Subcutaneous abdominal adipose tissue (tissue), 5 donors: Measurements from ENCODE around the gene MYOCOS.
"Not testable (repeated sequence)": the region's sequence is repeated elsewhere in the genome, so short reads cannot be mapped to it uniquely, and the experiment has no call there.

ENCODE experiments used
- H3K27ac ChIP-seq: one replicate; pipeline ENCODE4 v1.7.0; 2013; ENCODE audit warnings: low read depth, mild to moderate bottlenecking, inconsistent platforms, low read length, moderate library complexity
- H3K27me3 ChIP-seq, 5 donors: one replicate each; pipeline ENCODE4 v1.7.0; 2013; ENCODE audit warnings: low read length in 5 of 5, inconsistent platforms in 1 of 5; ENCODE audit not compliant: control insufficient read depth in 5 of 5, insufficient read depth in 4 of 5
- H3K36me3 ChIP-seq, 5 donors: one replicate each; pipeline ENCODE4 v1.7.0; 2013; ENCODE audit warnings: low read length in 5 of 5; ENCODE audit not compliant: control insufficient read depth in 5 of 5, insufficient read depth in 5 of 5
- H3K4me1 ChIP-seq, 5 donors: one replicate each; pipeline ENCODE4 v1.7.0; 2013; ENCODE audit warnings: low read length in 5 of 5, mild to moderate bottlenecking in 3 of 5, moderate library complexity in 1 of 5; ENCODE audit not compliant: control insufficient read depth in 5 of 5, insufficient read depth in 5 of 5
- H3K4me3 ChIP-seq, 5 donors: one replicate each; pipeline ENCODE4 v1.7.0; 2013; ENCODE audit warnings: low read length in 5 of 5, low read depth in 1 of 5
- H3K9ac ChIP-seq, 5 donors: one replicate each; pipeline ENCODE4 v1.7.0; 2013; ENCODE audit warnings: low read length in 5 of 5, mild to moderate bottlenecking in 4 of 5, moderate library complexity in 3 of 5
- H3K9me3 ChIP-seq, 5 donors: one replicate each; pipeline ENCODE4 v1.7.0; 2013; ENCODE audit warnings: low read length in 5 of 5; ENCODE audit not compliant: control insufficient read depth in 5 of 5
- donor health status: healthy.
- donor health status: healthy.
- donor health status: healthy.
- donor health status: healthy.
- donor health status: healthy.

Gene MYOCOS

DNA sequence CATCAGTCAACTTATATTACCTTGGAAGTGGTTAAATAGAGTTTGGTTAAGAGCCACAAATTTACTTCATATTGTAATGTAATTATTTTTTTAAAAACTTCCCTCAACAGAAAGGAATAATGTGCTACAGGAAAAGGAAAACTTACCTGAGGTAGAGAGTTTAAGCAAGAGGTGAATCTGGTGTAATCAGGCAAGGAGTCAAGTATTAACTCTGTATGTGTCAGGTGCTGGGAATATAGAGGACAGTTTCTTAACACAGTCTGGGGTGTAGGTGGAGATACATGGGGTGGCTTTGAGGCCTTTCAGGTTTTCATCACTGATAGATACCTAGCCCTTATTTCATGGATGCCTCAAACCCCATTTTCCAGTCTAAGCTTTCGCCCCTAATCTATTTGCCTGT is 25.9 kb upstream of the MYOCOS start:
- H3K4me1 ChIP-seq: no peaks in the 10 kb centered on the region
- H3K4me3 ChIP-seq: no peak overlapping the region
- no peaks in the 10 kb centered on the region for H3K9me3 ChIP-seq
- no peak overlapping the region for H3K27ac ChIP-seq
- no peak overlapping the region for H3K9ac ChIP-seq
- H3K36me3 ChIP-seq: peaks cover 16 to 25% (median 24%) of the 10 kb centered on the region in 5 donors
- no peaks in the 10 kb centered on the region for H3K27me3 ChIP-seq

DNA sequence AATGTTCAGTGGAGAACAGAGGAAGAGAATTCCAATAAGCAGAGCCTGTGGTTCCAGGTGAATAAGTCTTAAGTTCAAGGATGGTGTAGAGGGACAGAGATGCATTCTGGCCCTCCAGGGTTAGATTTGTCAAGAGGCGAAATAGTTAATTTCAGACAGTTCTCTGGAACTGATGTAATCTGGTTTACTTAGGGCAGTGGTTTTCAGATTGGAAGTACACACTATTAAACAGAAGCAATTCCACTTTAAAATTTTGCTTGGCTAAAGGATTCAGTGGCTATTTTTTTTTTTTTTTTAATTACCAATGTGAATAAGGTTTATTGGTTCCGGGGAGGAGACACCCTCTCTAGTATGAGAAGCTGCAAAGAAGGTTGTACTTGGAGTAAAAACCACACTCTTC is 25.3 kb upstream of the MYOCOS start:
- H3K9ac ChIP-seq: no peak overlapping the region
- no peak overlapping the region for H3K4me3 ChIP-seq
- no peak overlapping the region for H3K27ac ChIP-seq
- no peaks in the 10 kb centered on the region for H3K27me3 ChIP-seq
- no peaks in the 10 kb centered on the region for H3K9me3 ChIP-seq
- H3K36me3 ChIP-seq: peaks cover 10 to 19% (median 18%) of the 10 kb centered on the region in 5 donors
- no peaks in the 10 kb centered on the region for H3K4me1 ChIP-seq

DNA sequence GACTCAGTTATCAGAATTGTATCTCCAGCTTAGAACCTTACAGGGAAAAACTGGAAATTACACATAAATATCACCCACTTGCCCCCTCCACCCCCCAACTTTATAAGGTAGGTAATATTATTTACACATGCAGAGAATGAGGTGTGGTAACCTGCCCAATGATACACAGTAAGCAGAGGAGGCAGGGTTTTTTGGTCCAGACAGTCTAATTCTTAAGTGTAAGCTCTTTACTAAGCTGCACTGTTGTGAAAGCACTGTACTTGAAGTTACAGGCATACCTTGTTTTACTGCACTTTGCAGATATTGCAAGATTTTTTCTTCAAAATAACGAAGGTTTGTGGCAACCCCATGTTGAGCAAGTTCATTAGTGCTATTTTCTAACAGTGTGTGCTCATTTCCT is 24.8 kb upstream of the MYOCOS start:
- H3K9me3 ChIP-seq: no peaks in the 10 kb centered on the region
- H3K9ac ChIP-seq: no peak overlapping the region
- no peaks in the 10 kb centered on the region for H3K4me1 ChIP-seq
- H3K36me3 ChIP-seq: peaks cover 5 to 14% (median 13%) of the 10 kb centered on the region in 5 donors
- no peak overlapping the region for H3K4me3 ChIP-seq
- no peaks in the 10 kb centered on the region for H3K27me3 ChIP-seq
- H3K27ac ChIP-seq: no peak overlapping the region

DNA sequence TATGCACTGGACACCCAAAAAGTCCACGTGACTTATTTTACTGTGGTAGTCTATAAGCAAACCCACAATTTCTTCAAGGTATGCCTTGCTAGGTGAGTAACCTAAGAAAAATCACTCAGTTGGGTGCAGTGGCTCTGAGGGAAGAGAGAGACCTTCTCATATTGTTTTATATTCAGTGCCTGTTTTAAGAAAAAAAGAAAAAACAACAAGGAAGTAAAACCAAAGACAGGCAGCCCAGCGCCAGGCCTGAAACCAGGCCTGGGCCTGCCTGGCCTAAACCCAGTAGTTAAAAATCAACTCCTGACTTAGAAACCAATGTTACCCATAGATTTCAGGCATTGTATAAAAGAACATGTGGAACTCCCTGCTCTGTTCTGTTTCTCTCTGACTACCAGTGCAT is 21.7 kb upstream of the MYOCOS start:
- H3K36me3 ChIP-seq, H3K9ac ChIP-seq, H3K4me1 ChIP-seq, H3K27ac ChIP-seq, H3K9me3 ChIP-seq, H3K4me3 ChIP-seq, H3K27me3 ChIP-seq: not testable (repeated sequence)

DNA sequence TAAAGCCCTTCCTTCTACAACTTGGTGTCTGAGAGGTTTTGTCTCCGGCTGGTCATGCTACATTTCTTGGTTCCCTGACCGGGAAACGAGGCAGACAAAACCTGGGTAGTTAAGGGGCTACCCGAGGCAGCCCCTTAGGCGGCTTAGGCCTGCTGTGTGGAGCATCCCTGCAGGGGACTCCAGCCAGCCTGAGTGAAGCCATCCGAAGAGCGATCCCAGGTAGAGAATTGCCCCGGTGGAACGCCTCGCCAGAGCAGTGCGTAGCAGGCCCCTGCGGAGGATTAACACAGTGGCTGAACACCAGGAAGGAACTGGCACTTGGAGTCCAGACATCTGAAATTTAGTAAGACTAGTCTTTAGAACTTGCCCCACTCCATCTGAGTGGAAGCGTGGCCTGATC is 21.2 kb upstream of the MYOCOS start:
- Histone ChIP-seq H3K9ac (no peak overlapping the region), H3K27ac (no peak overlapping the region), H3K4me1 (peaks cover 0 to 7% (median 4%) of the 10 kb centered on the region in 5 donors), H3K27me3 (no peaks in the 10 kb centered on the region), H3K36me3 (peaks cover 0 to under 1% (median 0%) of the 10 kb centered on the region in 5 donors), H3K9me3 (no peaks in the 10 kb centered on the region), H3K4me3 (no peak overlapping the region)

DNA sequence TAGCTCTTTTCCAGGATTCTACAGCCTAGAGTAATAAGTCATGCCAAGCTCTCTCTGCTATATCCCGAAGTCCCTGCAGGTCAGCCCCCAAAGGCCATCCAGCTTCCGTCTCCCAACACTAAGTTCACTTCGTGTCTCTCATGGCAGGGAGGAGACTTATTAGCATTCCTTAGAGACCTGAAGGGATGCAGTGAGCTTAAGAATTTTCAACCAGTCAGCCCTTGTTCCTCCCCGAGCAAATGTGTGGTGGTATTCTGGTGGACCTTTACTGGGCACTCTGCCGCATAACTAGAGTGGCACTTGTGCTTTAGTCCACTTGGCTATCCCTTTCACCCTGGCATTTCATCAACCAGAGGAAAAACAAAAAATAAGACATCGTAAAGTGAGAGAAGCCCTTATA is 19.0 kb upstream of the MYOCOS start:
- H3K9me3 ChIP-seq, H3K36me3 ChIP-seq, H3K4me3 ChIP-seq, H3K9ac ChIP-seq, H3K4me1 ChIP-seq, H3K27me3 ChIP-seq, H3K27ac ChIP-seq: not testable (repeated sequence)

DNA sequence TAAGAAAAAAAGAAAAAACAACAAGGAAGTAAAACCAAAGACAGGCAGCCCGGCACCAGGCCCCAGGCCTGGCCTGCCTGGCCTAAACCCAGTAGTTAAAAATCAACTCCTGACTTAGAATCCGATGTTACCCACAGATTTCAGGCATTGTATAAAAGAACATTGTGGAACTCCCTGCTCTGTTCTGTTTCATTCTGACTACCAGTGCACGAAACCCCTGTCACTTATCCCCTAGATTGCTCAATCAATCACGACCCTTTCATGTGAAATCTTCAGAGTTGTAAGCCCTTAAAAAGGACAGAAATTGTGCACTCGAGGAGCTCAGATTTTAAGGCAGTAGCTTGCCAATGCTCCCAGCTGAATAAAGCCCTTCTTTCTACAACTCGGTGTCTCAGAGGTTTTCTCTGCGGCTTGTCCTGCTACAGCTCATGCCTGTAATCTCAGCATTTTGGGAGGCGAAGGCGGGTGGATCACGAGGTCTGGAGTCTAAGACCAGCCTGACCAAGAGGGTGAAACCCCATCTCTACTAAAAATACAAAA is 15.6 kb upstream of the MYOCOS start:
- Histone ChIP-seq H3K27ac (peak overlapping the region; percentile 41), H3K4me3 (no peak overlapping the region), H3K4me1 (peaks cover 0 to 11% (median 4%) of the 10 kb centered on the region in 5 donors), H3K9me3 (no peaks in the 10 kb centered on the region), H3K27me3 (no peaks in the 10 kb centered on the region), H3K36me3 (no peaks in the 10 kb centered on the region), H3K9ac (no peak overlapping the region)

DNA sequence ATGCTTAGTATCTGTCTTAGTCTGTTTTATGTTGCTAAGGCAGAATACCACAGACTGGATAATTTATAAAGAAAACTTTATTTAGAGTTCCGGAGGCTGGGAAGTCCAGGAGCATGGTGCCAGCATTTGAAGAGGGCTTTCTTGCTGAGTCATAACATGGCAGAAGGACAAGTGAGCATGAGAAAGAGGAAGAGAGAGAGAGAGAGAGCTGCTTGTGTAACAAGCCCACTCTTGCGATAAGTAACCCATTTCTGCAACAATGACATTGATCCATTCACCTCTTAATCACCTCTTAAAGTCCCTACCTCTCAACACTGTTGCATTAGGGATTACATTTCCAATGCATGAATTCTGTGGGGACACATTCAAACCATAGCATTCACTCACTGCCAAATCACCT is 11.7 kb upstream of the MYOCOS start:
- Histone ChIP-seq H3K9ac (no peak overlapping the region), H3K27ac (no peak overlapping the region), H3K4me3 (no peak overlapping the region), H3K36me3 (no peaks in the 10 kb centered on the region), H3K9me3 (no peaks in the 10 kb centered on the region), H3K4me1 (peaks cover 0 to 13% (median 0%) of the 10 kb centered on the region in 5 donors), H3K27me3 (no peaks in the 10 kb centered on the region)

DNA sequence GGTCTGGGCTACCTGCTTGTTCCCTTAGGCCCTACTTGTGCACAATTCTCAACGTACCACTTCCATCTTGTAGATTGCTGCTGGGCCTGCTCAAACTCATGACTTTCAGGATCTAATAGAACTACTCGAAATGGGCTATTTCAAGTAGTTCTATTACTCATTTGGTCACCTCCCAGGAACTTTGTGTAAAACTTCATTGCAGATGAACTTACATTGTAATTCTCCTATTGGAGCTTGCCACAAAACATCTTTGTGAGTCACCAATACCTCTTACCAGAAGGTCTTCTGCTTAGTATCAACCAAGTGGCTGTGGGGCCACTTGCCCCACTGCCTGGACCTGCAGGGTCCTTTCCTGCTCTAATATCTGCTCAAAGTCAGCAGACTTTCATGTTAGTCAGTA is 10.7 kb upstream of the MYOCOS start:
- Histone ChIP-seq H3K4me3 (no peak overlapping the region), H3K4me1 (peaks cover 0 to 13% (median 0%) of the 10 kb centered on the region in 5 donors), H3K27me3 (no peaks in the 10 kb centered on the region), H3K9me3 (no peaks in the 10 kb centered on the region), H3K27ac (no peak overlapping the region), H3K36me3 (no peaks in the 10 kb centered on the region), H3K9ac (no peak overlapping the region)

DNA sequence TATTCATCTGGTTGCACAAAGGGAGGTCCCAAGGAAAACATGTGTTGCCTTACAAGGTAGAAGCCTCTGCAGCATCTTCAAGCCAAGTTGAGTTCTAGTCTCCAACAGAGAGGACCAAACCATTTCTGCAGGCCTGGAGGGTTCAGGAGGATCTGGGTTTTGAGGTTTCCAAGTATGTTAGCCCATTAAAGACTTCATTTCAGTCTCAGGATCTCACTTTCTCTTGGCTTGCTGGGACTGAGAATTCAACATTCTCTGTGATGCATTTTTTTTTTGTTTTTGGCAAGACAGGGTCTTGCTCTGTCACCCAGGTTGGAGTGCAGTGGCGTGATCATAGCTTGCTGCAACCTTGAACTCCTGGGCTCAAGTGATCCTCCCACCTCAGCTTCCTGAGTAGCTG is 8.8 kb upstream of the MYOCOS start:
- H3K9me3 ChIP-seq: no peaks in the 10 kb centered on the region

More for the DNA sequence above, 8.8 kb upstream of the MYOCOS start:
- H3K27ac ChIP-seq: no peak overlapping the region
- no peaks in the 10 kb centered on the region for H3K27me3 ChIP-seq
- peaks cover 0 to 13% (median 0%) of the 10 kb centered on the region in 5 donors for H3K4me1 ChIP-seq
- no peak overlapping the region for H3K4me3 ChIP-seq
- H3K36me3 ChIP-seq: no peaks in the 10 kb centered on the region
- H3K9ac ChIP-seq: no peak overlapping the region
